Hepatocyte (in vitro differentiated cells): ENCODE data around the gene KCNK1. TPM values are rescaled to one million over a fixed set of nuclear protein-coding genes. Genes with fewer than 3 reads are reported as not detected.

Experiments used
- DNase-seq: peaks from one replicate; pipeline ENCODE4 v3.0.0-alpha.2; 2016; ENCODE audit warnings: low spot score
- H2AFZ ChIP-seq: fragments of 200-600 bp; sonication (generic); 2 replicates; pipeline ENCODE4 v1.6.0; 2016; ENCODE audit warnings: antibody characterized with exemption, mild to moderate bottlenecking
- H3K27ac ChIP-seq: fragments of 200-600 bp; sonication (generic); 2 replicates; pipeline ENCODE4 v1.5.1; 2016; ENCODE audit warnings: mild to moderate bottlenecking
- H3K27me3 ChIP-seq: fragments of 200-600 bp; sonication (generic); 2 replicates; pipeline ENCODE4 v1.6.1; 2016
- H3K36me3 ChIP-seq: fragments of 200-600 bp; sonication (generic); replicated peaks from 2 replicates; pipeline ENCODE4 v1.5.1; 2016; ENCODE audit warnings: low read depth; ENCODE audit not compliant: insufficient read depth
- H3K4me1 ChIP-seq: fragments of 200-600 bp; sonication (generic); 2 replicates; pipeline ENCODE4 v1.5.1; 2016; ENCODE audit warnings: mild to moderate bottlenecking, moderate library complexity; ENCODE audit not compliant: insufficient read depth
- H3K4me2 ChIP-seq: fragments of 200-600 bp; sonication (generic); 2 replicates; pipeline ENCODE4 v1.6.0; 2016
- H3K4me3 ChIP-seq: fragments of 200-600 bp; sonication (generic); 2 replicates; pipeline ENCODE4 v1.5.1; 2016; ENCODE audit warnings: mild to moderate bottlenecking
- H3K79me2 ChIP-seq: fragments of 200-600 bp; sonication (generic); 2 replicates; pipeline ENCODE4 v1.6.0; 2017; ENCODE audit warnings: mild to moderate bottlenecking
- H3K9me2 ChIP-seq: fragments of 200-600 bp; sonication (generic); replicated peaks from 2 replicates; pipeline ENCODE4 v1.6.0; 2017; ENCODE audit warnings: mild to moderate bottlenecking; ENCODE audit not compliant: insufficient read depth
- H3K9me3 ChIP-seq: fragments of 200-600 bp; sonication (generic); 2 replicates; pipeline ENCODE4 v1.5.1; 2016; ENCODE audit warnings: low read depth, mild to moderate bottlenecking
- H4K20me1 ChIP-seq: fragments of 200-600 bp; sonication (generic); 2 replicates; pipeline ENCODE4 v1.6.0; 2016; ENCODE audit warnings: mild to moderate bottlenecking; ENCODE audit not compliant: insufficient read depth, poor library complexity, severe bottlenecking
- EZH2 ChIP-seq: fragments of 200-600 bp; sonication (generic); IDR thresholded peaks from 2 replicates; pipeline ENCODE4 v1.6.1; 2016; ENCODE audit warnings: antibody characterized with exemption, mild to moderate bottlenecking, borderline replicate concordance
- EZH2phosphoT487 ChIP-seq: fragments of 200-600 bp; sonication (generic); IDR thresholded peaks from one replicate; pipeline ENCODE4 v1.6.1; 2018; ENCODE audit warnings: antibody characterized with exemption, mild to moderate bottlenecking, low read depth, moderate library complexity; ENCODE audit not compliant: unreplicated experiment, severe bottlenecking
- WGBS: methylation state at CpG from one replicate; pipeline ENCODE4 v1.1.6; 2016; ENCODE audit warnings: low lambda C conversion rate; ENCODE audit errors: missing lambda C conversion rate; 5-methylcytosine and 5-hydroxymethylcytosine counted together
- polyA plus RNA-seq: library from polyadenylated mRNA; unstranded; fragments of >200 nt; fragmentation: Nextera tagmentation; extraction: Ambion mirVana; gene quantifications from 2 replicates; pipeline ENCODE4 v1.2.1, GENCODE V29; 2016
- total RNA-seq: library from RNA; depleted of rRNA; stranded (reverse); fragments of >200 nt; gene quantifications from 2 replicates; pipeline ENCODE4 v1.2.3, GENCODE V29; 2014
- TF ChIP-seq, protein P1 (sequence below): fragments of 200-600 bp; sonication (generic); IDR thresholded peaks from 2 replicates; pipeline ENCODE4 v1.5.1; 2016; ENCODE audit warnings: antibody characterized with exemption, mild to moderate bottlenecking; ENCODE audit not compliant: poor library complexity

The KCNK1 gene
- total and polyA plus RNA-seq, 2 experiments from 2014 or later, result 21.4 to 25.9 TPM

DNA sequence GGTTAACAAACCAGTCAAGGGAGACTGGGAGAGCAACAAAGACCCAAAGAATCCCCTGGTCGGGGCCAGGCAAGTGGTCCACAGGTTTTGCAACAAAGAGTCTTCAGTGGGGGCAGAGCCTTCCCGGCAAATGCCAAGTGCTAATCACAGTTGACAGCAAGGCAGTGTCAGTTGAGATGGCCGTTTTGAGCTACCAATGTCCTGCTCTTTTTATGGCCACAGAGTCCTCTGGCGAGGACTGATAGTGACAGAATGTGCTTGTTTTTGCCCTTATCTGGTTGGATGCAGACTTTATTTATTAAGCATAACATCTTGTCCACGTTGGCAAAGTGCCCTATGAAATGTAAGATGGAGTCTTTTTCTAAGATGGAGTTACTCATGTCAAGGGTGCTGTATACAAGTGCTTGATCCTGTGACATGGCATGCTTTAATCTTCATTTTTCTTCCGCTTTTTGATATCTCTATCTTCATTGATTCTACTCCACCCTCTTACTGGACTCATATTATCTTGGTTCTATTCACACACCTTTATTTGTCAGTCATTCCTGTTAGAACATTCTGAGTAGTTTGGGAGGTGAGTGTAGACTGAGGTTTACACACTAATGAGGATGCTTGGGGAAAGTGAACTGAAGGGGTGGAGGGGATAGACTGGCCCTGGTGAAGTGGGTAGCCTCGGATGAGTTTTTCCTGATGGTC is 51.8 kb downstream of the KCNK1 start:
- no peak overlapping the region for H2AFZ ChIP-seq
- no peak overlapping the region for H3K4me3 ChIP-seq
- no peak overlapping the region for H3K27ac ChIP-seq
- no peaks in the 10 kb centered on the region for H3K9me2 ChIP-seq
- no peaks in the 10 kb centered on the region for H3K36me3 ChIP-seq
- no peaks in the 10 kb centered on the region for H3K9me3 ChIP-seq
- H3K4me2 ChIP-seq, result no peak overlapping the region
- no peaks in the 10 kb centered on the region for H3K27me3 ChIP-seq
- DNase-seq, result no peak
- no peaks in the 10 kb centered on the region for H4K20me1 ChIP-seq
- H3K79me2 ChIP-seq, result peaks cover 25% of the 10 kb centered on the region
- 75% methylated on average over 7 of the region's 7 CpGs for WGBS
- H3K4me1 ChIP-seq, result no peaks in the 10 kb centered on the region
- no peak for TF ChIP-seq EZH2phosphoT487
- TF ChIP-seq, protein P1, sequence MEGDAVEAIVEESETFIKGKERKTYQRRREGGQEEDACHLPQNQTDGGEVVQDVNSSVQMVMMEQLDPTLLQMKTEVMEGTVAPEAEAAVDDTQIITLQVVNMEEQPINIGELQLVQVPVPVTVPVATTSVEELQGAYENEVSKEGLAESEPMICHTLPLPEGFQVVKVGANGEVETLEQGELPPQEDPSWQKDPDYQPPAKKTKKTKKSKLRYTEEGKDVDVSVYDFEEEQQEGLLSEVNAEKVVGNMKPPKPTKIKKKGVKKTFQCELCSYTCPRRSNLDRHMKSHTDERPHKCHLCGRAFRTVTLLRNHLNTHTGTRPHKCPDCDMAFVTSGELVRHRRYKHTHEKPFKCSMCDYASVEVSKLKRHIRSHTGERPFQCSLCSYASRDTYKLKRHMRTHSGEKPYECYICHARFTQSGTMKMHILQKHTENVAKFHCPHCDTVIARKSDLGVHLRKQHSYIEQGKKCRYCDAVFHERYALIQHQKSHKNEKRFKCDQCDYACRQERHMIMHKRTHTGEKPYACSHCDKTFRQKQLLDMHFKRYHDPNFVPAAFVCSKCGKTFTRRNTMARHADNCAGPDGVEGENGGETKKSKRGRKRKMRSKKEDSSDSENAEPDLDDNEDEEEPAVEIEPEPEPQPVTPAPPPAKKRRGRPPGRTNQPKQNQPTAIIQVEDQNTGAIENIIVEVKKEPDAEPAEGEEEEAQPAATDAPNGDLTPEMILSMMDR, result no peak
- no peak for TF ChIP-seq EZH2

DNA sequence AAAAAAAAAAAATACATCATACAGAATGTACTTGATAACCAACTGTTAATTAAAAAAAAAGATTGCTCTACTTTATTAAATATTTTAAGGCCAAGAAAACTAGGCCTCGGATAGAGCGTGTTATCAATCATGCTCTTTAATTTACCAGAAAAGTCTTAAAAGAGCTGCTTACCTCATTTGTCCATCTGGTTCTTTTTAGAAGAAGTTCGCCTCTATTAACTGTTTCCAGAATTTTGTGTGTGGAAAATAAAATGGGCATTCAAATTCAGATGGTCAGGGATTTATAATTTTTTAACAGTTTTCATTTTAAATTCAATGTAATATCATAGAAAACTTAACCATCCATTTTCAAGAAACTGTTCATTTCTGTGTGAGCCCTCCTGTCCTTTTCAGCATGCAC is 53.8 kb downstream of the KCNK1 start:
- TF ChIP-seq, protein P1, result no peak
- TF ChIP-seq EZH2 (no peak), EZH2phosphoT487 (no peak)
- no peak overlapping the region for H3K27ac ChIP-seq
- no peaks in the 10 kb centered on the region for H3K9me2 ChIP-seq
- no peaks in the 10 kb centered on the region for H4K20me1 ChIP-seq
- H3K9me3 ChIP-seq, result no peaks in the 10 kb centered on the region
- H3K4me1 ChIP-seq, result peaks cover 2% of the 10 kb centered on the region
- DNase-seq, result no peak
- 83% methylated on average over 3 of the region's 3 CpGs for WGBS
- H2AFZ ChIP-seq, result no peak overlapping the region
- no peak overlapping the region for H3K4me3 ChIP-seq
- H3K4me2 ChIP-seq, result no peak overlapping the region
- peaks cover 12% of the 10 kb centered on the region for H3K79me2 ChIP-seq
- no peaks in the 10 kb centered on the region for H3K27me3 ChIP-seq
- H3K36me3 ChIP-seq, result no peaks in the 10 kb centered on the region

DNA sequence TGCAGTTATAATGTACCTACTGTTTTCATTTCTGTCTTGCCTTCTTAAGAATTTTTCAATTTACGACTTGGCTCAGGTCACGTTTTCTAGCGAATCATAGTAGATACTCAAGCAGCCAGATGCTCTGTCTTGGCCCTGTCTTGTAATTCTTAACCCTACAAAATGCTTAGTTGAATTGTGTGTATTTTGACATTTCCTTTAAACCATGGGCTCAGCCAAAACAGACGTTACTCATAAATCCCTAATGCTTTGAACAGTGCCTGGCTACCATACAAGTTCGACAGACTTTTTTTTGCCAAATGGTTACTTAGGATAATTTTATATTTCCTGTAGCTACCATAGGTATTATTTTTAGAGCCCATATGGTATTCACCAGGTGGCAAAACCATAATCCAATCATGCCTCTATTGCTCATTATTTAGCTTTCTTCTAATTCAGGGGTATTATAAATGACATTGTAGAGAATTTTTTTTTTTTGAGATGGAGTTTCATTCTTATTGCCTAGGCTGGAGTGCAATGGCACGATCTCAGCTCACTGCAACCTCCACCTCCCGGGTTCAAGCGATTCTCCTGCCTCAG is 54.3 kb downstream of the KCNK1 start:
- no peak for DNase-seq
- Histone ChIP-seq H3K9me2 (no peaks in the 10 kb centered on the region), H2AFZ (no peak overlapping the region), H4K20me1 (no peaks in the 10 kb centered on the region), H3K27me3 (no peaks in the 10 kb centered on the region), H3K27ac (no peak overlapping the region), H3K4me1 (peaks cover 7% of the 10 kb centered on the region), H3K4me3 (no peak overlapping the region), H3K36me3 (no peaks in the 10 kb centered on the region), H3K4me2 (no peak overlapping the region), H3K79me2 (peaks cover 7% of the 10 kb centered on the region), H3K9me3 (no peaks in the 10 kb centered on the region)
- WGBS, result 63% methylated on average over 8 of the region's 8 CpGs
- TF ChIP-seq, protein P1, result no peak
- TF ChIP-seq EZH2phosphoT487 (no peak), EZH2 (no peak)
